Measurements from ENCODE around the gene OMP. TPM values are rescaled to one million over a fixed set of nuclear protein-coding genes. Genes with fewer than 3 reads are reported as not detected.

OMP gene
- total RNA-seq, 1 donor from 2014 or later: not detected

GRCh38 chr11:77147668-77148321, 45.2 kb downstream of the OMP start:
- peak overlapping the region; percentile 67 for H3K4me3 Mint-ChIP-seq
- H3K27ac Mint-ChIP-seq: no peak overlapping the region
- H3K27me3 Mint-ChIP-seq (ENCODE audit: insufficient read depth): peaks cover 6% of the 10 kb centered on the region
- DNase-seq (ENCODE audit: low spot score): no peak
- peaks cover 28% of the 10 kb centered on the region for H3K4me1 Mint-ChIP-seq (ENCODE audit: low read depth)
- no peaks in the 10 kb centered on the region for H3K9me3 Mint-ChIP-seq
- intact Hi-C loops (cut with micrococcal nuclease): no loop called here
- H3K36me3 Mint-ChIP-seq (ENCODE audit: low read depth): no peaks in the 10 kb centered on the region

- DNase-seq (ENCODE audit: low spot score): no peak
- Mint-ChIP-seq H3K27ac (no peak overlapping the region), H3K4me3 (no peak overlapping the region), H3K9me3 (no peaks in the 10 kb centered on the region), H3K36me3 (ENCODE audit: low read depth) (no peaks in the 10 kb centered on the region), H3K4me1 (ENCODE audit: low read depth) (peaks cover 26% of the 10 kb centered on the region), H3K27me3 (ENCODE audit: insufficient read depth) (peaks cover 2% of the 10 kb centered on the region)
- intact Hi-C loops (cut with micrococcal nuclease): no loop called here
These were observed 46.5 kb downstream of the OMP start for GRCh38 chr11:77148963-77149715.

- H3K4me3 Mint-ChIP-seq: no peak overlapping the region
- no peak overlapping the region for H3K27ac Mint-ChIP-seq
- intact Hi-C loops (cut with micrococcal nuclease): no loop called here
- DNase-seq (ENCODE audit: low spot score): no peak
- H3K4me1 Mint-ChIP-seq (ENCODE audit: low read depth): peaks cover 26% of the 10 kb centered on the region
- H3K9me3 Mint-ChIP-seq: no peaks in the 10 kb centered on the region
- no peaks in the 10 kb centered on the region for H3K36me3 Mint-ChIP-seq (ENCODE audit: low read depth)
- H3K27me3 Mint-ChIP-seq (ENCODE audit: insufficient read depth): peaks cover 2% of the 10 kb centered on the region
These were observed 47.2 kb downstream of the OMP start for GRCh38 chr11:77149716-77150392.

DNA sequence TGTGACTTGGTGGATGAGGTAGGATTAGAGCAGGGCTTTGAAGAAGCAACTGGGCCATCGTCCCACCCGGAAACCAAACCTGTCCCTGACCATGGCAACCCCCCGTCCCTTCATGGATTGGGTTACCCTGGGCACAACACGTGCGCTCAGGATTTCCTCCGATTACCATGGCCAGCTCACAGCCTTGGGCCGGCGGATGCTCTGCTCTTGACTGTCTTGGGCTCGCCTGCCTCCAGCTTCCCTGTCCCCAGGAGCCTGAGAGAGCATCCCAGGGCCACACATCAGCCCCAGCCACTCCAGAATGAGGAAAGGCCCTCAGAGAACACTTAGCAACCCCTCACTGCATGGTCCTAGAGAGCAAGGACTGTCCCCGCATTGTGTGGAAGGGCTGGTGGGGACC, 48.2 kb downstream of the OMP start:
- intact Hi-C loops (cut with micrococcal nuclease): no loop called here
- Mint-ChIP-seq H3K27me3 (ENCODE audit: insufficient read depth) (peaks cover 2% of the 10 kb centered on the region), H3K4me3 (no peak overlapping the region), H3K9me3 (no peaks in the 10 kb centered on the region), H3K27ac (no peak overlapping the region), H3K4me1 (ENCODE audit: low read depth) (peaks cover 26% of the 10 kb centered on the region), H3K36me3 (ENCODE audit: low read depth) (no peaks in the 10 kb centered on the region)
- no peak for DNase-seq (ENCODE audit: low spot score)

DNA sequence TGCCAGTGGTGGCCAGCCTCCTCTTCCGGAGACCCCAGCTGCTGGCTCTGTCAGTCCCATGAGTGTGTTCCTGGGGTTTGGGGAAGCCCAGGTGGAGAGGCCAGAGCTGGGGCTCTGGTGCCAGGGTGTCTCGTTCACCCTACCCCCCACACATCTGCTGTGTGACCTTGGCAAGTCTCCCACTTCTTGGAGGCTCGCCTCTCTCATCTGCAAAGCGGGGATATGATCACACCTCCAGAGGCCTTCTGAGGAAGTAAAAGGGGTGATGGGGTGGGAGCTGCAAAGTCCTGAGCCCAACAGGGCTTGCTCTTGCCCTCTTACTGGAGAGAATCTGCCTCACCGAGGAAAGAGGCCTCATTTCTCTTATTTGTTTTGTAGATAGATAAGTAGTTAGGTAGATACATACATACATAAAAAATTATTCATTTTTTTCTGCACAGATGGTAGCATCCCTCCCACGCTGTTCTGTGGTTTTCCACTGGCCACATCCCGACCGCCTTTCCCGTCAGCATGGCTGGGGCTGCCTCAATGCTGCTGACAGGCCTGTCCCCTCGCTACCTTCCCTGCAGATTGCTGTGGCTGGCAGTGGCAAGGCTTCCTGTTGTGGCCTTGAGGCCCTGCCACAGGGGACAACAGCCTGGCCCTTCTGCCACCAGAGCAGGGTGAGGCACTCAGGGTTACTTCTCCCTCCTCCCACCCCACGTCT, 49.3 kb downstream of the OMP start:
- Mint-ChIP-seq H3K27ac (peak overlapping the region; percentile 84), H3K36me3 (ENCODE audit: low read depth) (no peaks in the 10 kb centered on the region), H3K27me3 (ENCODE audit: insufficient read depth) (peaks cover 2% of the 10 kb centered on the region), H3K4me3 (no peak overlapping the region), H3K9me3 (no peaks in the 10 kb centered on the region), H3K4me1 (ENCODE audit: low read depth) (peaks cover 26% of the 10 kb centered on the region)
- intact Hi-C loops (cut with micrococcal nuclease): no loop called here
- DNase-seq (ENCODE audit: low spot score): peak; percentile 52

DNA sequence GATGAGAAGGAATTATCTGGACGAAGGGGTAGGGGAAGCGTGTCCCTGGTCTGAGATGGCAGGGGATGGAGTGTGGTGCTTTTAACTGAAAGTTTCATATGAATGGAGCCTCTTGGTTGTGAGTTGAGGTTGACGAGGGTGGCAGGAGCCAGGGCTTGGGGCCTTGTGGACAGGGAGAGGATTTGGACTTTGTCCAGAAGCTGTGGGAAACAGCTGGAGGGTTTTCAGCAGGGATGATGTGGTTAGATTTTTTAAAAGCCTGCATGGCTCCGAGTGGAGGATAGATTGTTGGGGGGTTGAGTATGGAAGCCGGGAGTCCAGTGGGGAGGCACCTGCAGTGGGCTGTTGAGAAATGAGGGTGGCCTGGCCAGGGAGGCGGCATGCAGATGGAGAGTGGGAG, 50.2 kb downstream of the OMP start:
- DNase-seq (ENCODE audit: low spot score): no peak
- Mint-ChIP-seq H3K4me3 (peak overlapping the region; percentile 57), H3K27ac (peak overlapping the region; percentile 56), H3K9me3 (no peaks in the 10 kb centered on the region), H3K4me1 (ENCODE audit: low read depth) (peaks cover 26% of the 10 kb centered on the region), H3K36me3 (ENCODE audit: low read depth) (no peaks in the 10 kb centered on the region), H3K27me3 (ENCODE audit: insufficient read depth) (peaks cover 2% of the 10 kb centered on the region)
- intact Hi-C loops (cut with micrococcal nuclease): no loop called here

Other genes starting within 250 kb of the OMP start
- 9.9 and 12.2 TPM in 2 replicates for gene ACER3, start 241.9 kb upstream of the OMP start, total RNA-seq
- not detected in 2 replicates for gene B3GNT6, start 68.4 kb upstream of the OMP start, total RNA-seq
- 0.10 and 0.32 TPM in 2 replicates for gene CAPN5, start 35.9 kb upstream of the OMP start, total RNA-seq
- 0.07 and 0.29 TPM in 2 replicates for gene MYO7A, start 25.4 kb downstream of the OMP start, total RNA-seq
- gene GDPD4, start 198.8 kb downstream of the OMP start, total RNA-seq: not detected in 2 replicates